Endothelial cell of umbilical vein (primary cell): ENCODE results near the gene PTPMT1.

Source experiments
- EZH2 ChIP-seq: IDR thresholded peaks from 2 replicates; pipeline ENCODE4 v1.6.1; 2012; ENCODE audit warnings: borderline replicate concordance, low read depth, mild to moderate bottlenecking, moderate library complexity, low read length, inconsistent platforms; ENCODE audit not compliant: severe bottlenecking
- FOS ChIP-seq: IDR thresholded peaks from 2 replicates; pipeline ENCODE4 v1.6.1; 2011; ENCODE audit warnings: mild to moderate bottlenecking, low read length, moderate library complexity, borderline replicate concordance; ENCODE audit not compliant: insufficient read depth
- POLR2A ChIP-seq: IDR thresholded peaks from 2 replicates; pipeline ENCODE4 v1.6.1; 2012; ENCODE audit warnings: low read depth, mild to moderate bottlenecking, control low read depth, low read length
- POLR2AphosphoS5 ChIP-seq: IDR thresholded peaks from 2 replicates; pipeline ENCODE4 v1.6.1; 2012; ENCODE audit warnings: low read depth, mild to moderate bottlenecking, control low read depth, low read length, moderate library complexity; ENCODE audit not compliant: insufficient read depth
- TF ChIP-seq, protein P1 (sequence below), 2 donors: IDR thresholded peaks; 1 replicate in 1 of 2; 2 replicates in 1 of 2; pipeline ENCODE4 v1.5.1; 2011; ENCODE audit warnings: low read length in 2 of 2, mild to moderate bottlenecking in 2 of 2, moderate library complexity in 2 of 2, control low read depth in 1 of 2, inconsistent platforms in 1 of 2, low read depth in 1 of 2; ENCODE audit not compliant: insufficient read depth in 1 of 2; ENCODE audit errors: extremely low read depth in 1 of 2
- TF ChIP-seq, protein P2 (sequence below): IDR thresholded peaks from 2 replicates; pipeline ENCODE4 v1.6.1; 2011; ENCODE audit not compliant: insufficient read depth, insufficient read length

DNA sequence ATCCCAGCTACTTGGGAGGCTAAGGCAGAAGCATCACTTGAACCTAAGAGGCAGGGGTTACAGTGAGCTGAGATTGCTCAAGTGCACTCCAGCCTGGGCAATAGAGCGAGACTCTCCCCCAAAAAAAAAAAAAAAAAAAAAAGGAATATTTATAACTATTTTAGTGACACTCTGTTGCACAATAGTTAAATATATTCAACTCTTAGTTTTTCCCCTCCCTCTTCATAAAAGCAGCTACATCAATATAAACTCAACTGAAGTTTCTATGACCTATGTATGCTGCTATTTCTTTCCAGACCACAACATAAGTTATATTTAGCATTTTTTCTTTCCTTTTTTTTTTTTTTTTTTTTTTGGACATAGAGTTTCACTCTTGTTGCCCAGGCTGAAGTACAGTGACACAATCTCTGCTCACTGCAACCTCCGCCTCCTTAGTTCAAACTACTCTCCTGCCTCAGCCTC is 31.7 kb upstream of the PTPMT1 start:
- TF ChIP-seq EZH2 = no peak
- TF ChIP-seq, protein P1, sequence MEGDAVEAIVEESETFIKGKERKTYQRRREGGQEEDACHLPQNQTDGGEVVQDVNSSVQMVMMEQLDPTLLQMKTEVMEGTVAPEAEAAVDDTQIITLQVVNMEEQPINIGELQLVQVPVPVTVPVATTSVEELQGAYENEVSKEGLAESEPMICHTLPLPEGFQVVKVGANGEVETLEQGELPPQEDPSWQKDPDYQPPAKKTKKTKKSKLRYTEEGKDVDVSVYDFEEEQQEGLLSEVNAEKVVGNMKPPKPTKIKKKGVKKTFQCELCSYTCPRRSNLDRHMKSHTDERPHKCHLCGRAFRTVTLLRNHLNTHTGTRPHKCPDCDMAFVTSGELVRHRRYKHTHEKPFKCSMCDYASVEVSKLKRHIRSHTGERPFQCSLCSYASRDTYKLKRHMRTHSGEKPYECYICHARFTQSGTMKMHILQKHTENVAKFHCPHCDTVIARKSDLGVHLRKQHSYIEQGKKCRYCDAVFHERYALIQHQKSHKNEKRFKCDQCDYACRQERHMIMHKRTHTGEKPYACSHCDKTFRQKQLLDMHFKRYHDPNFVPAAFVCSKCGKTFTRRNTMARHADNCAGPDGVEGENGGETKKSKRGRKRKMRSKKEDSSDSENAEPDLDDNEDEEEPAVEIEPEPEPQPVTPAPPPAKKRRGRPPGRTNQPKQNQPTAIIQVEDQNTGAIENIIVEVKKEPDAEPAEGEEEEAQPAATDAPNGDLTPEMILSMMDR (IDR thresholded peaks at IDR 0.05; ENCODE audit: extremely low read depth in 1 of 2, insufficient read depth in 1 of 2, low read depth in 1 of 2, low read length in 2 of 2) = no peak
- no peak for TF ChIP-seq POLR2A
- TF ChIP-seq, protein P2, sequence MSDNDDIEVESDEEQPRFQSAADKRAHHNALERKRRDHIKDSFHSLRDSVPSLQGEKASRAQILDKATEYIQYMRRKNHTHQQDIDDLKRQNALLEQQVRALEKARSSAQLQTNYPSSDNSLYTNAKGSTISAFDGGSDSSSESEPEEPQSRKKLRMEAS = no peak
- TF ChIP-seq POLR2AphosphoS5 = no peak
- no peak for TF ChIP-seq FOS
